Measurements from ENCODE around the gene ABHD6.
"Not testable (repeated sequence)": the region's sequence is repeated elsewhere in the genome, so short reads cannot be mapped to it uniquely, and the experiment has no call there.

Gene ABHD6

GRCh38 chr3:58243976-58244585 is 6.5 kb downstream of the ABHD6 start:
- DNase-seq: no peak

- no peak for DNase-seq
Measured at GRCh38 chr3:58246148-58247047, 8.8 kb downstream of the ABHD6 start.

- no peak for DNase-seq
Measured at GRCh38 chr3:58249358-58250092, 11.9 kb downstream of the ABHD6 start.

- no peak for DNase-seq
Measured at GRCh38 chr3:58250093-58250707, 12.6 kb downstream of the ABHD6 start.

- no peak for DNase-seq
Measured at GRCh38 chr3:58251631-58252035, 14.0 kb downstream of the ABHD6 start.

GRCh38 chr3:58254144-58254543 is 16.6 kb downstream of the ABHD6 start:
- no peak for DNase-seq

- no peak for DNase-seq
Measured at GRCh38 chr3:58256061-58256460, 18.5 kb downstream of the ABHD6 start.

- DNase-seq: no peak
Measured at GRCh38 chr3:58256511-58256910, 18.9 kb downstream of the ABHD6 start.

GRCh38 chr3:58258392-58259055 is 20.9 kb downstream of the ABHD6 start:
- DNase-seq: no peak

- no peak for DNase-seq
Measured at GRCh38 chr3:58260261-58260731, 22.7 kb downstream of the ABHD6 start.

GRCh38 chr3:58260733-58261132 is 23.1 kb downstream of the ABHD6 start:
- DNase-seq: no peak

GRCh38 chr3:58261954-58262666 is 24.5 kb downstream of the ABHD6 start:
- DNase-seq: no peak

GRCh38 chr3:58266577-58266976 is 29.0 kb downstream of the ABHD6 start:
- no peak for DNase-seq

GRCh38 chr3:58267543-58267942 is 30.0 kb downstream of the ABHD6 start:
- not testable (repeated sequence) for DNase-seq

GRCh38 chr3:58269356-58269755 is 31.8 kb downstream of the ABHD6 start:
- no peak for DNase-seq

- no peak for DNase-seq
Measured at GRCh38 chr3:58270485-58270884, 32.9 kb downstream of the ABHD6 start.

- DNase-seq: no peak
Measured at GRCh38 chr3:58271901-58272501, 34.4 kb downstream of the ABHD6 start.

GRCh38 chr3:58272891-58273290 is 35.3 kb downstream of the ABHD6 start:
- DNase-seq: no peak

- DNase-seq: not testable (repeated sequence)
Measured at GRCh38 chr3:58273362-58273761, 35.8 kb downstream of the ABHD6 start.

GRCh38 chr3:58274027-58274614 is 36.5 kb downstream of the ABHD6 start:
- DNase-seq: no peak

GRCh38 chr3:58281069-58281468 is 43.5 kb downstream of the ABHD6 start:
- DNase-seq: no peak
